SHP77 treated with DMSO at 0.1 percent for 48 hours (cell line): ENCODE results near the gene UIMC1.

Source experiments
- DNase-seq: peaks from one replicate; lab custom pipeline; 2025; lab: John Stamatoyannopoulos, UW

The UIMC1 gene

GRCh38 chr5:176954050-176954449 is 52.5 kb downstream of the UIMC1 start:
- DNase-seq = no peak

- no peak for DNase-seq
These were observed 53.9 kb downstream of the UIMC1 start for GRCh38 chr5:176952531-176953193.

GRCh38 chr5:176948458-176948857 is 58.1 kb downstream of the UIMC1 start:
- DNase-seq = no peak

- no peak for DNase-seq
These were observed 58.7 kb downstream of the UIMC1 start for GRCh38 chr5:176947847-176948246.

- no peak for DNase-seq
These were observed 62.3 kb downstream of the UIMC1 start for GRCh38 chr5:176944268-176944667.

GRCh38 chr5:176943816-176944215 is 62.8 kb downstream of the UIMC1 start:
- no peak for DNase-seq

- DNase-seq = no peak
These were observed 64.6 kb downstream of the UIMC1 start for GRCh38 chr5:176941951-176942350.

- DNase-seq = no peak
These were observed 68.1 kb downstream of the UIMC1 start for GRCh38 chr5:176938472-176938871.

GRCh38 chr5:176935017-176935416 is 71.6 kb downstream of the UIMC1 start:
- no peak for DNase-seq

- DNase-seq = no peak
These were observed 72.2 kb downstream of the UIMC1 start for GRCh38 chr5:176934309-176934930.

- no peak for DNase-seq
These were observed 76.9 kb downstream of the UIMC1 start for GRCh38 chr5:176929654-176930053.

- no peak for DNase-seq
These were observed 79.0 kb downstream of the UIMC1 start for GRCh38 chr5:176927562-176927961.

GRCh38 chr5:176922817-176923216 is 83.8 kb downstream of the UIMC1 start:
- DNase-seq = no peak

- DNase-seq = no peak
These were observed 84.9 kb downstream of the UIMC1 start for GRCh38 chr5:176921714-176922113.

- DNase-seq = no peak
These were observed 88.0 kb downstream of the UIMC1 start for GRCh38 chr5:176918613-176919012.

- no peak for DNase-seq
These were observed 90.2 kb downstream of the UIMC1 start for GRCh38 chr5:176916337-176916736.

- no peak for DNase-seq
These were observed 90.7 kb downstream of the UIMC1 start for GRCh38 chr5:176915906-176916305.

- no peak for DNase-seq
These were observed 94.5 kb downstream of the UIMC1 start for GRCh38 chr5:176912115-176912514.

- DNase-seq = no peak
These were observed 97.8 kb downstream of the UIMC1 start for GRCh38 chr5:176908675-176909368.

- DNase-seq = no peak
These were observed 99.8 kb downstream of the UIMC1 start for GRCh38 chr5:176906796-176907195.

GRCh38 chr5:176906126-176906525 is 100.5 kb downstream of the UIMC1 start:
- no peak for DNase-seq

GRCh38 chr5:176904276-176904675 is 102.3 kb downstream of the UIMC1 start:
- no peak for DNase-seq

- no peak for DNase-seq
These were observed 103.5 kb downstream of the UIMC1 start for GRCh38 chr5:176902911-176903664.
